Measurements from ENCODE around the gene THAP7. TPM values are rescaled to one million over a fixed set of nuclear protein-coding genes. Genes with fewer than 3 reads are reported as not detected.

Gene THAP7
- total and polyA plus RNA-seq, 2 donors (not counting 3 experiments of a cell fraction or from before 2014, with no cell fraction given): 13.5 to 24.4 TPM

- BruUV-seq (replicated peaks): no TSS peak
- H3K79me2 ChIP-seq (ENCODE audit: control insufficient read depth, insufficient read depth, low read length): no peaks in the 10 kb centered on the region
- no peak overlapping the region for H3K4me3 ChIP-seq (replicated peaks in 1 of 3; ENCODE audit: insufficient read depth in 1 of 3, low read depth in 1 of 3, low read length in 3 of 3)
- H4K20me1 ChIP-seq (replicated peaks; ENCODE audit: control insufficient read depth, extremely low read depth, insufficient read depth, low read length): no peaks in the 10 kb centered on the region
- no peak for TF ChIP-seq JUN (IDR thresholded peaks at IDR 0.05; ENCODE audit: borderline replicate concordance, insufficient read depth, insufficient read length, low read depth)
- no peak for TF ChIP-seq GATA2 (IDR thresholded peaks at IDR 0.05; ENCODE audit: insufficient read depth, insufficient read length, low read depth, low read length)
- TF ChIP-seq POLR2A (IDR thresholded peaks at IDR 0.05; ENCODE audit: low read depth, low read length): no peak
- no peak for TF ChIP-seq MYC (IDR thresholded peaks at IDR 0.05; ENCODE audit: low read depth, low read length)
- TF ChIP-seq EZH2 (IDR thresholded peaks at IDR 0.05; ENCODE audit: borderline replicate concordance, low read depth, low read length, severe bottlenecking): no peak
- no peak for TF ChIP-seq CTCF (IDR thresholded peaks at IDR 0.05; ENCODE audit: extremely low read depth in 1 of 2, insufficient read depth in 1 of 2, low read depth in 1 of 2, low read length in 2 of 2)
- TF ChIP-seq MAX (IDR thresholded peaks at IDR 0.05; ENCODE audit: insufficient read depth, insufficient read length): no peak
- no peak for TF ChIP-seq FOS (IDR thresholded peaks at IDR 0.05; ENCODE audit: borderline replicate concordance, insufficient read depth, low read length)
- TF ChIP-seq POLR2AphosphoS5 (IDR thresholded peaks at IDR 0.05; ENCODE audit: insufficient read depth, low read depth, low read length): no peak
- H3K4me2 ChIP-seq (ENCODE audit: insufficient read depth, low read length): no peak overlapping the region
- intact Hi-C loops (cut with micrococcal nuclease): loop anchor here (5.0 kb wide), 1 partner anchor 43 kb away; the partner anchor contains the start of gene CRKL
- DNase-seq (ENCODE audit: low read depth, low spot score) (no peak), FAIRE-seq (no peak)
- CTCF ChIA-PET: interaction anchor here (0.6 to 4.5 kb wide), 6 partner anchors 11 to 79 kb away, joined by 3 to 14 read pairs (median 4); partner anchors contain the start of gene LZTR1
- dilution Hi-C loops (cut with MboI; ENCODE audit: extremely low pct_ligation_motif_present, low sequenced_read_pairs): no loop called here
- no peak overlapping the region for H3K9ac ChIP-seq (replicated peaks; ENCODE audit: extremely low read depth, insufficient read depth, low read length)
- H3K9me3 ChIP-seq (replicated peaks; ENCODE audit: control insufficient read depth, insufficient read depth, low read length): no peaks in the 10 kb centered on the region
- peaks cover 10% of the 10 kb centered on the region for H3K4me1 ChIP-seq (ENCODE audit: control insufficient read depth, extremely low read depth, insufficient read depth, low read length)
- no peak overlapping the region for H3K27ac ChIP-seq (ENCODE audit: insufficient read depth, low read depth, low read length)
- H3K36me3 ChIP-seq (ENCODE audit: control insufficient read depth in 2 of 2, extremely low read depth in 1 of 2, insufficient read depth in 2 of 2, low read length in 2 of 2): no peaks in the 10 kb centered on the region
- POLR2A ChIA-PET: no interaction called here
- peaks cover 4 to 11% of the 10 kb centered on the region in 2 experiments for H3K27me3 ChIP-seq (ENCODE audit: control insufficient read depth in 2 of 2, insufficient read depth in 2 of 2, low read length in 2 of 2)
- H2AFZ ChIP-seq (ENCODE audit: low read depth, low read length): no peak overlapping the region
- no peaks in the 10 kb centered on the region for H3K9me1 ChIP-seq (replicated peaks; ENCODE audit: control insufficient read depth, extremely low read depth, insufficient read depth, low read length)
These were observed 42.1 kb downstream of the THAP7 start for GRCh38 chr22:20959578-20960461.

Data from endothelial cell of umbilical vein (primary cell).